GM12801 (cell line): ENCODE data around the gene CR1L.

ENCODE experiments used
- TF ChIP-seq, protein P1 (sequence below): IDR thresholded peaks from one replicate; pipeline ENCODE4 v1.5.1; 2011; ENCODE audit warnings: control low read depth; ENCODE audit not compliant: insufficient read length; ENCODE audit errors: extremely low read depth

CR1L gene

DNA sequence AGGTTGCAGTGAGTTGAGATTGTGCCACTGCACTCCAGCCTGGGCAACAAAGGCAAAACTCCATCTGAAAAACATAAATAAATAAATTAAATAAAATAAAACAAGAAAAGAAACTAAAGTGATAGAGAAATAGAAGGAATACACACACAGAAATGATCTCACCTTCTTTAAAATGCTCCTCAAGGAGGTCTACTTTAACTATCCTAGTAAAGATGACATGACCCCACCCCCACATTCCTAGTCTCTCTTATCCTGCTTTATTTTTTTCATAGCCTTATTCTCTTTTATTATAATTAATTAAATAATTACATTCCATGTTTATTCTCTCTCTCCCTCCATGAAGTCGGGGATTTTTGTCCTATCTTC lies 18.0 kb upstream of the CR1L start:
- TF ChIP-seq, protein P1, sequence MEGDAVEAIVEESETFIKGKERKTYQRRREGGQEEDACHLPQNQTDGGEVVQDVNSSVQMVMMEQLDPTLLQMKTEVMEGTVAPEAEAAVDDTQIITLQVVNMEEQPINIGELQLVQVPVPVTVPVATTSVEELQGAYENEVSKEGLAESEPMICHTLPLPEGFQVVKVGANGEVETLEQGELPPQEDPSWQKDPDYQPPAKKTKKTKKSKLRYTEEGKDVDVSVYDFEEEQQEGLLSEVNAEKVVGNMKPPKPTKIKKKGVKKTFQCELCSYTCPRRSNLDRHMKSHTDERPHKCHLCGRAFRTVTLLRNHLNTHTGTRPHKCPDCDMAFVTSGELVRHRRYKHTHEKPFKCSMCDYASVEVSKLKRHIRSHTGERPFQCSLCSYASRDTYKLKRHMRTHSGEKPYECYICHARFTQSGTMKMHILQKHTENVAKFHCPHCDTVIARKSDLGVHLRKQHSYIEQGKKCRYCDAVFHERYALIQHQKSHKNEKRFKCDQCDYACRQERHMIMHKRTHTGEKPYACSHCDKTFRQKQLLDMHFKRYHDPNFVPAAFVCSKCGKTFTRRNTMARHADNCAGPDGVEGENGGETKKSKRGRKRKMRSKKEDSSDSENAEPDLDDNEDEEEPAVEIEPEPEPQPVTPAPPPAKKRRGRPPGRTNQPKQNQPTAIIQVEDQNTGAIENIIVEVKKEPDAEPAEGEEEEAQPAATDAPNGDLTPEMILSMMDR = no peak

DNA sequence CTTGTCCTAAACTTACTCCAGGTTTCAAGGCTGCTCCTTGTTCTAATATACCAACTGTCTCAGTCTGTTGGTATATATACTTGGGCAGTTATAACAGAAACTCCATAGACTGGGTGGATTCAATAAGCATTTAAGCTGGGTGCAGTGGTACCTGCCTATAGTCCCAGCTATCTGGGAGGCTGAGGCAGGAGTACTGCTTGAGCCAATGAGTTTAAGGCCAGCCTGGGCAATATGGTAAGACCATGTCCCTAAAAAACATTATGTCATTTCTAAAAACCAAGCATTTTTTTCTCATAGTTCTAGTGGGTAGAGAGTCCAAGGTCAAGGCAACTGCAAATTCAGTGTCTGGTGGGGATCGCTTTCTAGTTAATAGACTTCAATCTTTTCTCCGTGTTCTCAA lies 17.4 kb upstream of the CR1L start:
- TF ChIP-seq, protein P1 = no peak

DNA sequence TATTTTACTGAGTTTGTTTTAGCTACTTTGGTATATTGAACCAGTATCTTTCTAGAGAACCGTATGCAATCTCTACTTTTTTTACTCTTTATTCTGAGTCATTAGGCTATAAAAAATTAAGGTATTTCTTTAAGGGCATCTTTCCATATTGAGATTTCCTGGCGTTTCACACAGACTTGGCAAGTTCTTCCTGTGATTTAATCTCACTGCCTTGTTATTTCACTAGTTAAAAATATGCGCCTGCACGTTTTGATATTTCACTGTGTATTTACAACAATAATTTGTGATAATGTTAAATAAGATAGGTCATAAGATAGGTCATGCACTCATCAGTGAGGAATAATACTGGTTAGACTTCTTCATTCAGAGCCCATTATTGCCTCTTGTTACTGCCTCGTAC lies 16.2 kb upstream of the CR1L start:
- TF ChIP-seq, protein P1 = no peak

DNA sequence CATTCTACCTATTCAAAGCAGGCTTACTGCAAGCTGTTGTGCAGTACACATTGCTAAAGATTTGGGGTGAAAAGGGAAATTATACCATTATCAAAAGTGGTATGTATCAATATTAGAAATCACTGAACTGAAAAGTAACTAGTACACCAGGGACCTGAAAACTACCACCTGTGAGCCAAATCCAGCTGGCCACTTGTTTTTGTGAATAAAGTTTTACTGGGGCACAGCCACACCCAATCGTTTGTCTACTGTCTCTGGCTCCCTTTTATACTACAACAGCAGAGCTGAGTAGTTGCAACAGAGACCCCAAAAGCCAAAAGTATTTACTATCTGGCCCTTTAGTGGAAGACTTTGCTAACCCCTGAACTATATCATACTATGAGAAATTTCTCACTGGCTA lies 13.8 kb upstream of the CR1L start:
- TF ChIP-seq, protein P1 = no peak

DNA sequence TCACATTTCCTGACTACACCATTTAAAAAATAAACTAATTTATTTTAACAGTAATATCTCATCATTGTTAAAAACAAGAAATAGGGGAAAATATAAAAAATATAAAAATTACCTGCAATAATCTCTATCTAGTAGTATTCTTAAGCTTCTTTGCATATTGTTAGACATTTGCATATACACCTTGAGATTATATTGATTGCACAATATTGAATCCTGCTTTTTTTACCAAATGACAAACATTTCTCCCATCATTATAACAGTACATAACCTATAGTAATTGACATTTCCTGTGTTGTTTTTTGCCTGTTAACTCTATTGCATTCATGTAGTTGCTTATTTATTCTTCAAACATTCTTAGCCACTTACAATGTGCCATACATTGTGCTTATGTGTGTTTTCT lies 11.7 kb upstream of the CR1L start:
- TF ChIP-seq, protein P1 = no peak

DNA sequence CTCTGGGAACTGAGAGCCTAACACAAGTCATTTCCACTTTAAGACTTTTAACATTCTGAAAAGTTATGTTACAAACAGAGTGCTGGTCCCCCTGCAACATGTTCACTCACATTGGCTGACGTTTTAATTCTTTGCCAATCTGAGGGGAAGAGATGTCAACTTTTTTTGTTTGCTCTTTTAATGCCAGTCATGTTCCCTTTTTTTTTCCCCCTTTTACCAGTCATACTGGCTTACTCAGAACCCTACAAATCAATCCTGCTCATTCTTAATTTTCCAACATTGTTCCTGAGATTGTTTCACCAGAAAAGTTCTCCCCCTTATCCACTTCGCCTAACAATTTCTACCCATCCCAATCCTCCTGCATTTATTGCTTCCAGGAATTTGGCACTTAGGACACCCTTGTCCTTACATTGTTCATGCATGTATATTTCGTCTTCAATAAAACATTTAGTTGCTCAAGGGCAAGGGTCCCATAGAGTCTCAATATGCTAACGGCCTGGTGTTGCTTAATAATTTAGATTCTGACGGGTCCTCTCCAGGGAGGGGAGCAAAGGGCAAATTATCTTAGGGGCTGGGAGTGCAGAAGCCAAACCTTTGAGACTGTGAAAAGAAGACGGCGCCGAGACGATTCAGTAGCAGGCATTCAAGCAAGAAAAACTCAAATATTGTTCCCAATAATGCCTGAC lies 624 bp upstream of the CR1L start:
- TF ChIP-seq, protein P1 = no peak

DNA sequence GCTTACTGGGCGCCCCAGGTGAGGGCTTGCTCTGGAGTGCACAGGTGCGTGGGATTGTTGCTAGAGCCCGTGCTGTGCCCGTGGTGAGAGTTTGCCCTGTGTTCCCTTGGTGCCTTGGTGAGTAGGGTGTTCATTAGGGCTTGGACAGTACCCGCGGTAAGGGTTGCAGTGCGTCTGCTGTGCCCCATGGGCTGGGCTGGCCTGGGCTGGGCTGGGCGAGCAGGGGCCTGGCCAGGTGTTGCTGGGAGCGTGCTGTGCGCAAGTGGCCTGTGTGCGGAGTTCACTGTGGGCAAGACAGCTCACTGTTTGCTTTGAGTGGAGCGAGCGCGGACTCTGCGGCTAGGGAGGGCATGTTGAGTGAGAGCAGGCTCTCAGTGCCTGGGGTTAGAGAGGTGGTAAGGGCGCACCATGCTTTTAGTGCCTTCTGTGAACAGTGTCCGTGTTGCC lies 725 bp downstream of the CR1L start:
- TF ChIP-seq, protein P1 = no peak
